ENCODE results near the gene TAAR9.

The TAAR9 gene

GRCh38 chr6:132537977-132538376, at the start of gene TAAR9:
Gene TAAR9, plus strand, starts transcription at chr6:132538277. Its CDS starts 13 bp downstream, at chr6:132538290.
- DNase-seq, result no peak

- no peak for DNase-seq
These were observed 48.7 kb upstream of the TAAR9 start for GRCh38 chr6:132489376-132489775.

GRCh38 chr6:132490024-132490423, 48.1 kb upstream of the TAAR9 start:
- DNase-seq, result no peak

GRCh38 chr6:132490478-132491204, 47.4 kb upstream of the TAAR9 start:
- no peak for DNase-seq

- DNase-seq, result no peak
These were observed 46.8 kb upstream of the TAAR9 start for GRCh38 chr6:132491303-132491702.

GRCh38 chr6:132491881-132492280, 46.2 kb upstream of the TAAR9 start:
- DNase-seq, result no peak

- no peak for DNase-seq
These were observed 43.1 kb upstream of the TAAR9 start for GRCh38 chr6:132494954-132495353.

- no peak for DNase-seq
These were observed 42.4 kb upstream of the TAAR9 start for GRCh38 chr6:132495604-132496079.

- DNase-seq, result no peak
These were observed 41.4 kb upstream of the TAAR9 start for GRCh38 chr6:132496519-132497180.

GRCh38 chr6:132498638-132499037, 39.4 kb upstream of the TAAR9 start:
- no peak for DNase-seq

GRCh38 chr6:132499757-132500156, 38.3 kb upstream of the TAAR9 start:
- no peak for DNase-seq

GRCh38 chr6:132504757-132505156, 33.3 kb upstream of the TAAR9 start:
- DNase-seq, result no peak

GRCh38 chr6:132505158-132505557, 32.9 kb upstream of the TAAR9 start:
- no peak for DNase-seq

- DNase-seq, result no peak
These were observed 31.6 kb upstream of the TAAR9 start for GRCh38 chr6:132506461-132506860.

GRCh38 chr6:132506869-132507808, 30.9 kb upstream of the TAAR9 start:
- DNase-seq, result no peak

GRCh38 chr6:132511210-132511830, 26.8 kb upstream of the TAAR9 start:
- no peak for DNase-seq

- no peak for DNase-seq
These were observed 26.3 kb upstream of the TAAR9 start for GRCh38 chr6:132511831-132512220.

- DNase-seq, result no peak
These were observed 25.8 kb upstream of the TAAR9 start for GRCh38 chr6:132512342-132512637.

- DNase-seq, result peak; percentile 88
These were observed 25.1 kb upstream of the TAAR9 start, which contains the start of gene STX7 for GRCh38 chr6:132512638-132513632. Gene STX7, minus strand, starts transcription at chr6:132513116. Its CDS starts 9,586 bp downstream, at chr6:132503530.

GRCh38 chr6:132513831-132514545, 24.1 kb upstream of the TAAR9 start:
- no peak for DNase-seq

GRCh38 chr6:132515386-132515785, 22.7 kb upstream of the TAAR9 start:
- DNase-seq, result no peak
